A549 (cell line): Measurements from ENCODE around the gene DENND6A. TPM values are rescaled to one million over a fixed set of nuclear protein-coding genes. Genes with fewer than 3 reads are reported as not detected.

Source experiments
- ATAC-seq, 2 experiments: fragments of 200-7000 bp in 1 of 2; fragments of >200 bp in 1 of 2; cut with Nextera tagmentation in 1 of 2; cut with Tn5 transposase in 1 of 2; 3 replicates each; pipeline versions ENCODE4 v1.8.0 to v1.9.1; 2018 to 2020; ENCODE audit warnings: mild to moderate bottlenecking in 1 of 2, moderate library complexity in 1 of 2
- CTCF ChIA-PET: fragments of 300-600 bp; sonication (Branson Sonifier 250); formaldehyde crosslinking; extraction: SDS; loops from one replicate; lab custom pipeline; 2021; ENCODE audit warnings: antibody characterized with exemption, inconsistent platforms; lab: Yijun Ruan, JAX
- POLR2A ChIA-PET: fragments of 350-600 bp; formaldehyde crosslinking; extraction: SDS; loops from one replicate; lab custom pipeline; 2021; ENCODE audit warnings: antibody characterized with exemption, inconsistent platforms; lab: Yijun Ruan, JAX
- DNase-seq, 2 experiments: peaks; one replicate each; pipeline versions ENCODE4 v3.0.0 to v3.0.0-alpha.2; 2011 to 2016; ENCODE audit warnings: low read depth in 1 of 2, low spot score in 1 of 2
- FAIRE-seq: peaks from 2 replicates; lab custom pipeline; 2011; peaks lifted over from hg19 to GRCh38; lab: Jason Lieb, UNC
- H3K27ac ChIP-seq, 2 experiments: fragments of >200 bp; sonication (Bioruptor Twin); formaldehyde crosslinking; 3 replicates each; pipeline ENCODE4 v1.5.1; 2016 to 2017
- H3K4me1 ChIP-seq: fragments of >200 bp; sonication (Bioruptor Twin); formaldehyde crosslinking; 3 replicates; pipeline ENCODE4 v1.6.1; 2016
- H3K4me2 ChIP-seq: fragments of >200 bp; sonication (Bioruptor Twin); formaldehyde crosslinking; 3 replicates; pipeline ENCODE4 v1.6.1; 2016
- H3K4me3 ChIP-seq: fragments of >200 bp; sonication (Bioruptor Twin); formaldehyde crosslinking; 3 replicates; pipeline ENCODE4 v1.5.1; 2016
- H3K9me3 ChIP-seq: fragments of >200 bp; sonication (Bioruptor Twin); formaldehyde crosslinking; 3 replicates; pipeline ENCODE4 v1.6.1; 2016
- BHLHE40 ChIP-seq: IDR thresholded peaks from 2 replicates; pipeline ENCODE4 v1.6.1; 2012; ENCODE audit warnings: low read depth, low read length, inconsistent platforms
- CHD4 ChIP-seq: fragments of 200-600 bp; sonication (generic); IDR thresholded peaks from 2 replicates; pipeline ENCODE4 v1.6.1; 2016; ENCODE audit warnings: antibody characterized with exemption, mild to moderate bottlenecking, borderline replicate concordance
- EHMT2 ChIP-seq: fragments of 200-600 bp; sonication (generic); IDR thresholded peaks from 2 replicates; pipeline ENCODE4 v1.6.1; 2016; ENCODE audit warnings: antibody characterized with exemption, low read depth, mild to moderate bottlenecking, moderate library complexity
- FOXS1 ChIP-seq: fragments of 250-450 bp; sonication (Bioruptor Pico); IDR thresholded peaks from 2 replicates; pipeline ENCODE4 v1.5.0; 2020; ENCODE audit warnings: mild to moderate bottlenecking, moderate library complexity
- HDAC2 ChIP-seq: fragments of 200-600 bp; sonication (generic); IDR thresholded peaks from 2 replicates; pipeline ENCODE4 v1.6.1; 2016
- HEYL ChIP-seq: fragments of 250-450 bp; sonication (Bioruptor Pico); IDR thresholded peaks from 2 replicates; pipeline ENCODE4 v1.8.0; 2021; ENCODE audit warnings: mild to moderate bottlenecking, moderate library complexity
- HOXA7 ChIP-seq: fragments of 250-450 bp; sonication (Bioruptor Pico); IDR thresholded peaks from 2 replicates; pipeline ENCODE4 v1.5.0; 2020; ENCODE audit warnings: mild to moderate bottlenecking, moderate library complexity
- HOXB13 ChIP-seq: fragments of 250-450 bp; sonication (Bioruptor Pico); IDR thresholded peaks from 2 replicates; pipeline ENCODE4 v1.5.0; 2020; ENCODE audit warnings: low read depth, mild to moderate bottlenecking, moderate library complexity
- JUNB ChIP-seq: fragments of >200 bp; sonication (Bioruptor Twin); formaldehyde crosslinking; IDR thresholded peaks from 2 replicates; pipeline ENCODE4 v1.6.1; 2016
- KDM1A ChIP-seq: fragments of 200-600 bp; sonication (generic); IDR thresholded peaks from 2 replicates; pipeline ENCODE4 v1.6.1; 2016; ENCODE audit warnings: low read depth, mild to moderate bottlenecking
- MYC ChIP-seq: IDR thresholded peaks from 2 replicates; pipeline ENCODE4 v1.6.1; 2012; ENCODE audit warnings: mild to moderate bottlenecking, inconsistent platforms, low read length, improper control_type of control experiment, borderline replicate concordance
- NPAS2 ChIP-seq: fragments of 250-450 bp; sonication (Bioruptor Pico); IDR thresholded peaks from 2 replicates; pipeline ENCODE4 v1.8.0; 2022; ENCODE audit warnings: mild to moderate bottlenecking, moderate library complexity, borderline replicate concordance
- NR3C1 ChIP-seq: fragments of >200 bp; sonication (Bioruptor Twin); formaldehyde crosslinking; IDR thresholded peaks from 3 replicates; pipeline ENCODE4 v1.6.1; 2017
- RAD21 ChIP-seq, 2 experiments: fragments of >200 bp in 1 of 2; sonication (Bioruptor Twin) in 1 of 2; formaldehyde crosslinking in 1 of 2; IDR thresholded peaks in 1 of 2; conservative IDR thresholded peaks in 1 of 2; 2 replicates in 1 of 2; 3 replicates in 1 of 2; pipeline ENCODE4 v1.6.1; 2012 to 2018; ENCODE audit warnings: inconsistent platforms in 1 of 2
- RCOR1 ChIP-seq: fragments of 150-350 bp; IDR thresholded peaks from 2 replicates; pipeline ENCODE4 v1.6.1; 2014; ENCODE audit warnings: antibody characterized with exemption, low read length, low read depth
- RFX5 ChIP-seq: fragments of 450-650 bp; IDR thresholded peaks from 2 replicates; pipeline ENCODE4 v1.7.1; 2014; ENCODE audit warnings: antibody characterized with exemption, mild to moderate bottlenecking, moderate library complexity
- ZC3H11A ChIP-seq: fragments of 450-650 bp; IDR thresholded peaks from 2 replicates; pipeline ENCODE4 v1.6.1; 2014; ENCODE audit warnings: antibody characterized with exemption, mild to moderate bottlenecking
- ZFP36 ChIP-seq: fragments of 450-650 bp; IDR thresholded peaks from 2 replicates; pipeline ENCODE4 v1.6.1; 2014; ENCODE audit warnings: borderline replicate concordance; ENCODE audit not compliant: partially characterized antibody
- WGBS: methylation state at CpG from one replicate; pipeline ENCODE4 v1.1.6; 2017; ENCODE audit errors: missing lambda C conversion rate; 5-methylcytosine and 5-hydroxymethylcytosine counted together
- polyA plus RNA-seq, 4 experiments: library from polyadenylated mRNA; depleted of rRNA in 3 of 4; stranded (reverse); fragments of >200 nt; fragmentation: RNase III in 1 of 4; extraction: RNeasy Plus Mini Kit Qiagen cat#74134 plus additional on column Dnase treatment in 1 of 4; gene quantifications; 2 replicates in 3 of 4; 3 replicates in 1 of 4; pipeline ENCODE4 v1.2.3, GENCODE V29; 2011 to 2017
- TF ChIP-seq, protein P1 (sequence below): fragments of >200 bp; sonication (Bioruptor Twin); formaldehyde crosslinking; IDR thresholded peaks from 3 replicates; pipeline ENCODE4 v1.5.1; 2016
- TF ChIP-seq, protein P2 (sequence below): IDR thresholded peaks from 2 replicates; pipeline ENCODE4 v1.6.1; 2012
- TF ChIP-seq, protein P3 (sequence below): fragments of >200 bp; sonication (Bioruptor Twin); formaldehyde crosslinking; IDR thresholded peaks from 2 replicates; pipeline ENCODE4 v1.6.1; 2016
- TF ChIP-seq, protein P4 (sequence below): fragments of 250-450 bp; sonication (Bioruptor Pico); IDR thresholded peaks from 2 replicates; pipeline ENCODE4 v1.5.0; 2020; ENCODE audit warnings: low read depth, mild to moderate bottlenecking, moderate library complexity
- TF ChIP-seq, protein P5 (sequence below): fragments of 200-600 bp; sonication (generic); IDR thresholded peaks from 2 replicates; pipeline ENCODE4 v1.6.1; 2016; ENCODE audit warnings: antibody characterized with exemption, mild to moderate bottlenecking, moderate library complexity

DENND6A gene
- polyA plus RNA-seq, 2 of the 4 experiments (the other 2 are of a cell fraction) = 5.4 to 18.1 TPM

DNA sequence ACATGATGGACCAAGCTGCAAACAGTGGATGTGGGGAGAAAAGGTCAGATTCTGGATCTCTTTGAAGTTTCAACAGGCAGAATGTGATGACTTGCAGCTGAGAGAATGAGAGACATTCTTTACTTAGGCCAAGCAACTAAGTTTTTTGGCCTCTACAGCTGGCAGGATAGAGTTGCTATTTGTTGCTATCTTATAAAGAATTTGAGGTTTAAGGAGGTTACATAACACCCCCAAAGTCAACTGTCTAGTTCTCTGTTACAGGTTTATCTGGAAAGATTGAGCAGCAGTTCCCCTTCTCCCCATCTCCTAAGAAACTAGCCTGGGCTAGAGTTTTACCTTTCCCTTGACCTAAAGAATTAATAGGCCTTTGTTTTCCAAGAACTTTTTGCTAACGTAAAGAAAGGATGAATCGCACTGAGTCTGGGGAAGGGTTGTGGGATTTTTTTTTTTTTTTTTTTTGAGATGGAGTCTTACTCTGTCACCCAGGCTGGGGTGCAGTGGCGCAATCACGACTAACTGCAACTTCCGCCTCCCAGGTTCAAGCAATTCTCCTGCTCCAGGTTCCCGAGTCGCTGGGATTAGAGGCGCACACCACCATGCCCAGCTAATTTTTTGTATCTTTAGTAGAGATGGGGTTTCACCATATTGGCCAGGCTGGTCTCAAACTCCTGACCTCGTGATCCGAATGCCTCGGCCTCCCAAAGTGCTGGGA is 36.6 kb upstream of the DENND6A start:
- no peak for FAIRE-seq
- CTCF ChIA-PET = no interaction called here
- no peak overlapping the region for H3K4me3 ChIP-seq
- ATAC-seq = no peak
- DNase-seq = no peak
- no peaks in the 10 kb centered on the region for H3K9me3 ChIP-seq
- POLR2A ChIA-PET = no interaction called here
- no peak overlapping the region for H3K4me2 ChIP-seq
- TF ChIP-seq HOXA7 (CRISPR knock-in tag) (no peak), NPAS2 (no peak), MYC (no peak), RFX5 (no peak), RCOR1 (no peak), HDAC2 (no peak), EHMT2 (no peak), KDM1A (no peak), JUNB (no peak), FOXS1 (no peak)
- TF ChIP-seq, protein P1, sequence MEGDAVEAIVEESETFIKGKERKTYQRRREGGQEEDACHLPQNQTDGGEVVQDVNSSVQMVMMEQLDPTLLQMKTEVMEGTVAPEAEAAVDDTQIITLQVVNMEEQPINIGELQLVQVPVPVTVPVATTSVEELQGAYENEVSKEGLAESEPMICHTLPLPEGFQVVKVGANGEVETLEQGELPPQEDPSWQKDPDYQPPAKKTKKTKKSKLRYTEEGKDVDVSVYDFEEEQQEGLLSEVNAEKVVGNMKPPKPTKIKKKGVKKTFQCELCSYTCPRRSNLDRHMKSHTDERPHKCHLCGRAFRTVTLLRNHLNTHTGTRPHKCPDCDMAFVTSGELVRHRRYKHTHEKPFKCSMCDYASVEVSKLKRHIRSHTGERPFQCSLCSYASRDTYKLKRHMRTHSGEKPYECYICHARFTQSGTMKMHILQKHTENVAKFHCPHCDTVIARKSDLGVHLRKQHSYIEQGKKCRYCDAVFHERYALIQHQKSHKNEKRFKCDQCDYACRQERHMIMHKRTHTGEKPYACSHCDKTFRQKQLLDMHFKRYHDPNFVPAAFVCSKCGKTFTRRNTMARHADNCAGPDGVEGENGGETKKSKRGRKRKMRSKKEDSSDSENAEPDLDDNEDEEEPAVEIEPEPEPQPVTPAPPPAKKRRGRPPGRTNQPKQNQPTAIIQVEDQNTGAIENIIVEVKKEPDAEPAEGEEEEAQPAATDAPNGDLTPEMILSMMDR = no peak
- TF ChIP-seq, protein P2, sequence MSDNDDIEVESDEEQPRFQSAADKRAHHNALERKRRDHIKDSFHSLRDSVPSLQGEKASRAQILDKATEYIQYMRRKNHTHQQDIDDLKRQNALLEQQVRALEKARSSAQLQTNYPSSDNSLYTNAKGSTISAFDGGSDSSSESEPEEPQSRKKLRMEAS = no peak
- 94% methylated on average over 10 of the region's 11 CpGs for WGBS
- no peak overlapping the region for H3K27ac ChIP-seq
- no peaks in the 10 kb centered on the region for H3K4me1 ChIP-seq

DNA sequence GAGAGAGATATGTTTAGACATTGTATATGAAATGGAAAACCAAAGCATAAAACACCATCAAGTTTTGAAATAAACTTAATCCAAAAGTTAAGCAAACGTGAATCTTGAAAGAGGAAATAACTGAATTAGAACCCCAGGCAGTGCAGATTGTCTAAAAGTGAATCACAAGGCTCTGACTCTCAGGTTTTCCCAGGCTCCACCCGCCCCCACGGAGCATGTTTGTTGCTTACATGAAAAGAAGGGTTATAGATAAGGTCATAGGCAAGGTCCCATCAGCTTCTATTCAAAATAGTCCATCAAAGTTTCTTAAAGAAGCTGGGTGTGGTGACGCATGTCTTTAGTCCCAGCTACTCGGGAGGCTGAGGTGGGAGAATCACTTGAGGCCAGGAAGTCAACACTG is 34.2 kb upstream of the DENND6A start:
- no peak overlapping the region for H3K27ac ChIP-seq
- no peak for TF ChIP-seq RAD21 (conservative IDR thresholded peaks at IDR 0.05 in 1 of 2, IDR thresholded peaks at IDR 0.05 in 1 of 2)
- TF ChIP-seq BHLHE40 = no peak
- no peak for TF ChIP-seq NR3C1
- no peak for TF ChIP-seq RCOR1
- TF ChIP-seq, protein P3, sequence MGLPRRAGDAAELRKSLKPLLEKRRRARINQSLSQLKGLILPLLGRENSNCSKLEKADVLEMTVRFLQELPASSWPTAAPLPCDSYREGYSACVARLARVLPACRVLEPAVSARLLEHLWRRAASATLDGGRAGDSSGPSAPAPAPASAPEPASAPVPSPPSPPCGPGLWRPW = no peak
- no peak for TF ChIP-seq HDAC2
- TF ChIP-seq, protein P4, sequence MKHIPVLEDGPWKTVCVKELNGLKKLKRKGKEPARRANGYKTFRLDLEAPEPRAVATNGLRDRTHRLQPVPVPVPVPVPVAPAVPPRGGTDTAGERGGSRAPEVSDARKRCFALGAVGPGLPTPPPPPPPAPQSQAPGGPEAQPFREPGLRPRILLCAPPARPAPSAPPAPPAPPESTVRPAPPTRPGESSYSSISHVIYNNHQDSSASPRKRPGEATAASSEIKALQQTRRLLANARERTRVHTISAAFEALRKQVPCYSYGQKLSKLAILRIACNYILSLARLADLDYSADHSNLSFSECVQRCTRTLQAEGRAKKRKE (CRISPR knock-in tag) = no peak
- TF ChIP-seq, protein P5, sequence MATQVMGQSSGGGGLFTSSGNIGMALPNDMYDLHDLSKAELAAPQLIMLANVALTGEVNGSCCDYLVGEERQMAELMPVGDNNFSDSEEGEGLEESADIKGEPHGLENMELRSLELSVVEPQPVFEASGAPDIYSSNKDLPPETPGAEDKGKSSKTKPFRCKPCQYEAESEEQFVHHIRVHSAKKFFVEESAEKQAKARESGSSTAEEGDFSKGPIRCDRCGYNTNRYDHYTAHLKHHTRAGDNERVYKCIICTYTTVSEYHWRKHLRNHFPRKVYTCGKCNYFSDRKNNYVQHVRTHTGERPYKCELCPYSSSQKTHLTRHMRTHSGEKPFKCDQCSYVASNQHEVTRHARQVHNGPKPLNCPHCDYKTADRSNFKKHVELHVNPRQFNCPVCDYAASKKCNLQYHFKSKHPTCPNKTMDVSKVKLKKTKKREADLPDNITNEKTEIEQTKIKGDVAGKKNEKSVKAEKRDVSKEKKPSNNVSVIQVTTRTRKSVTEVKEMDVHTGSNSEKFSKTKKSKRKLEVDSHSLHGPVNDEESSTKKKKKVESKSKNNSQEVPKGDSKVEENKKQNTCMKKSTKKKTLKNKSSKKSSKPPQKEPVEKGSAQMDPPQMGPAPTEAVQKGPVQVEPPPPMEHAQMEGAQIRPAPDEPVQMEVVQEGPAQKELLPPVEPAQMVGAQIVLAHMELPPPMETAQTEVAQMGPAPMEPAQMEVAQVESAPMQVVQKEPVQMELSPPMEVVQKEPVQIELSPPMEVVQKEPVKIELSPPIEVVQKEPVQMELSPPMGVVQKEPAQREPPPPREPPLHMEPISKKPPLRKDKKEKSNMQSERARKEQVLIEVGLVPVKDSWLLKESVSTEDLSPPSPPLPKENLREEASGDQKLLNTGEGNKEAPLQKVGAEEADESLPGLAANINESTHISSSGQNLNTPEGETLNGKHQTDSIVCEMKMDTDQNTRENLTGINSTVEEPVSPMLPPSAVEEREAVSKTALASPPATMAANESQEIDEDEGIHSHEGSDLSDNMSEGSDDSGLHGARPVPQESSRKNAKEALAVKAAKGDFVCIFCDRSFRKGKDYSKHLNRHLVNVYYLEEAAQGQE = no peak
- no peak for TF ChIP-seq CHD4
- TF ChIP-seq MYC = no peak
- no peak for TF ChIP-seq ZC3H11A
- TF ChIP-seq HOXB13 (CRISPR knock-in tag) = no peak
- TF ChIP-seq HEYL (CRISPR knock-in tag) = no peak
- TF ChIP-seq ZFP36 = no peak
- TF ChIP-seq JUNB = no peak
- H3K4me3 ChIP-seq = no peak overlapping the region
- H3K9me3 ChIP-seq = no peaks in the 10 kb centered on the region
- ChIA-PET CTCF (no interaction called here), POLR2A (no interaction called here)
- WGBS = 71% methylated on average over 5 of the region's 5 CpGs
- FAIRE-seq (no peak), ATAC-seq (no peak), DNase-seq (no peak)
- H3K4me2 ChIP-seq = no peak overlapping the region
- H3K4me1 ChIP-seq = no peaks in the 10 kb centered on the region
